Uterus (tissue), 4 donors: ENCODE measurements around the gene NDUFV2. TPM values are rescaled to one million over a fixed set of nuclear protein-coding genes. Genes with fewer than 3 reads are reported as not detected.

Experiments
- DNase-seq, 2 donors: peaks; one replicate each; pipeline ENCODE4 v3.0.0-alpha.2; 2019 to 2020
- H3K27ac ChIP-seq, 2 donors: fragments of 200-600 bp; sonication (generic); 1 replicate in 1 of 2; 2 replicates in 1 of 2; pipeline ENCODE4 v1.5.1; 2016 to 2018
- H3K27me3 ChIP-seq, 2 donors: fragments of 200-600 bp; sonication (generic); one replicate each; pipeline ENCODE4 v1.5.1; 2018 to 2019; ENCODE audit warnings: control low read depth in 1 of 2
- H3K36me3 ChIP-seq, 2 donors: fragments of 200-600 bp; sonication (generic); one replicate each; pipeline ENCODE4 v1.5.1; 2019; ENCODE audit warnings: control low read depth in 1 of 2
- H3K4me1 ChIP-seq, 2 donors: fragments of 200-600 bp; sonication (generic); one replicate each; pipeline ENCODE4 v1.5.1; 2018 to 2019; ENCODE audit warnings: control low read depth in 1 of 2
- H3K4me3 ChIP-seq, 2 donors: fragments of 200-600 bp; sonication (generic); 1 replicate in 1 of 2; 2 replicates in 1 of 2; pipeline ENCODE4 v1.5.1; 2018 to 2019; ENCODE audit warnings: mild to moderate bottlenecking in 1 of 2
- H3K9me3 ChIP-seq, 2 donors: fragments of 200-600 bp; sonication (generic); one replicate each; pipeline ENCODE4 v1.5.1; 2019; ENCODE audit warnings: control low read depth in 1 of 2
- POLR2A ChIP-seq, 2 donors: fragments of 450-650 bp; IDR thresholded peaks; one replicate each; pipeline ENCODE4 v1.6.1; 2016; ENCODE audit warnings: antibody characterized with exemption in 2 of 2, mild to moderate bottlenecking in 1 of 2, moderate library complexity in 1 of 2
- intact Hi-C: fragments of 100-400 bp; cut with DNase I; formaldehyde crosslinking; loops from one replicate; pipeline ENCODE4 v1.15.1; 2023; ENCODE audit warnings: low total_unique reads
- total RNA-seq, 4 donors: library from RNA; depleted of rRNA in 3 of 4; stranded (reverse); fragments of >200 nt in 3 of 4; gene quantifications; one replicate each; pipeline versions ENCODE4 v1.1.0 to v1.2.4, GENCODE V29; 2014 to 2023
- TF ChIP-seq, protein P1 (sequence below), 4 experiments: fragments of 200-600 bp in 2 of 4; fragments of 450-650 bp in 2 of 4; sonication (generic) in 2 of 4; IDR thresholded peaks; one replicate each; pipeline ENCODE4 v1.5.1; 2016 to 2019; ENCODE audit warnings: antibody characterized with exemption in 4 of 4, mild to moderate bottlenecking in 2 of 4, moderate library complexity in 1 of 4
- donor health status: DM: yes; HTN: yes; CAD: no.

Gene NDUFV2
- total RNA-seq, 4 donors from 2014 or later, result 54.8 to 99.8 (median 95.8) TPM

DNA sequence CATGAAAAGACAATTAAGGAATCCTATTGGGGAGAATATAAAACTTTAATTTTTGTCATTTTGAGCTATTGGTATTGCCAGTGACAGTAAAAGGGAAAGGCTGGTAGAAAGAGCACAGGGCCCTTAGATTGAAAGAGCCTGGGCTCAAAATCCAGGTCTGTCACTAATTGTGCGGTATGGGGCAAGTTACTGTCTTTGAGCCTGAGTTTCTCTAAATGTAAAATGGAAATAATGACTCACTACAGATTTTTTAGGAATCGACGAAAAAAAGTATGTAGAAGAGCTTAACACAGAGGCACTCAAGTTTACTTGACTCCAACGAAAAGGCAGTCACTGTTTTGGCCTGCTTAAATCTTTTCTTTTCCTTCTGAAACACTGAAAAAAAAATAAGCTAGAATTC is 7.0 kb downstream of the NDUFV2 start:
- Histone ChIP-seq H3K27ac (peak overlapping the region in 1 of 2 donors; percentile 44), H3K4me3 (no peak overlapping the region), H3K4me1 (peaks cover 9 to 15% of the 10 kb centered on the region in 2 donors), H3K9me3 (no peaks in the 10 kb centered on the region), H3K27me3 (no peaks in the 10 kb centered on the region), H3K36me3 (no peaks in the 10 kb centered on the region)
- TF ChIP-seq, protein P1, sequence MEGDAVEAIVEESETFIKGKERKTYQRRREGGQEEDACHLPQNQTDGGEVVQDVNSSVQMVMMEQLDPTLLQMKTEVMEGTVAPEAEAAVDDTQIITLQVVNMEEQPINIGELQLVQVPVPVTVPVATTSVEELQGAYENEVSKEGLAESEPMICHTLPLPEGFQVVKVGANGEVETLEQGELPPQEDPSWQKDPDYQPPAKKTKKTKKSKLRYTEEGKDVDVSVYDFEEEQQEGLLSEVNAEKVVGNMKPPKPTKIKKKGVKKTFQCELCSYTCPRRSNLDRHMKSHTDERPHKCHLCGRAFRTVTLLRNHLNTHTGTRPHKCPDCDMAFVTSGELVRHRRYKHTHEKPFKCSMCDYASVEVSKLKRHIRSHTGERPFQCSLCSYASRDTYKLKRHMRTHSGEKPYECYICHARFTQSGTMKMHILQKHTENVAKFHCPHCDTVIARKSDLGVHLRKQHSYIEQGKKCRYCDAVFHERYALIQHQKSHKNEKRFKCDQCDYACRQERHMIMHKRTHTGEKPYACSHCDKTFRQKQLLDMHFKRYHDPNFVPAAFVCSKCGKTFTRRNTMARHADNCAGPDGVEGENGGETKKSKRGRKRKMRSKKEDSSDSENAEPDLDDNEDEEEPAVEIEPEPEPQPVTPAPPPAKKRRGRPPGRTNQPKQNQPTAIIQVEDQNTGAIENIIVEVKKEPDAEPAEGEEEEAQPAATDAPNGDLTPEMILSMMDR (IDR thresholded peaks at IDR 0.05), result no peak
- no peak for TF ChIP-seq POLR2A (IDR thresholded peaks at IDR 0.05)
- DNase-seq, result no peak
- intact Hi-C loops, result no loop called here

DNA sequence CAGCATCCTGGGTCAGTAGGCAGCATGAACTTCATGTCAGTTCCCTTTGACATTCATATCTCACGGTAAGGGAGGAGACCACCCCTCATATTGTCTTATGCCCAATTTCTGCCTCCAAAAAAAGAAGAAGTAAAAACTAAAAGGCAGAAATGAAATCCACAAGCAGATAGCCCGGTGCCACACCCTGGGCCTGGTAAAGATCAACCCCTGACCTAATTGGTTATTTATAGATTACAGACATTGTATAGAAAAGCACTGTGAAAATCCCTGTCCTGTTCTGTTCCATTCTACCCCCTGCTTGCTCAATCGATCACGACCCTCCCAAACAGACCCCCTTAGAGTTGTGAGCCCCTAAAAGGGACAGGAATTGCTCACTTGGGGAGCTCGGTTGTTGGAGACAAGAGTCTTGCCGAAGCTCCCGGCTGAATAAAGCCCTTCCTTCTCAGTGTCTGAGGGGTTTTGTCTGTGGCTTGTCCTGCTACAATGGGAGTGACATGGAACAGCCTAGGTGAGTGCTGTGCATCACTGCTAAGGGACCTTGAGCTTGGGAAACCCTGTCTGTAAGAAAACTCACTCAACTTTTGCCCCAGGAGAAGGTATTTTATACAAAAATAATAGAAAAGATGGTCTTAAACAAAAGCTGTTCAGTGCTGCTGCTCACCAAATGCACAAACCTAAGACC is 11.1 kb downstream of the NDUFV2 start:
- TF ChIP-seq, protein P1 (IDR thresholded peaks at IDR 0.05), result no peak
- TF ChIP-seq POLR2A (IDR thresholded peaks at IDR 0.05), result no peak
- H3K4me1 ChIP-seq, result peaks cover 9 to 28% of the 10 kb centered on the region in 2 donors
- no peaks in the 10 kb centered on the region for H3K9me3 ChIP-seq
- intact Hi-C loops, result no loop called here
- no peaks in the 10 kb centered on the region for H3K27me3 ChIP-seq
- no peak overlapping the region for H3K4me3 ChIP-seq
- DNase-seq, result no peak
- no peaks in the 10 kb centered on the region for H3K36me3 ChIP-seq
- H3K27ac ChIP-seq, result peak overlapping the region in 1 of 2 donors; percentile 50

DNA sequence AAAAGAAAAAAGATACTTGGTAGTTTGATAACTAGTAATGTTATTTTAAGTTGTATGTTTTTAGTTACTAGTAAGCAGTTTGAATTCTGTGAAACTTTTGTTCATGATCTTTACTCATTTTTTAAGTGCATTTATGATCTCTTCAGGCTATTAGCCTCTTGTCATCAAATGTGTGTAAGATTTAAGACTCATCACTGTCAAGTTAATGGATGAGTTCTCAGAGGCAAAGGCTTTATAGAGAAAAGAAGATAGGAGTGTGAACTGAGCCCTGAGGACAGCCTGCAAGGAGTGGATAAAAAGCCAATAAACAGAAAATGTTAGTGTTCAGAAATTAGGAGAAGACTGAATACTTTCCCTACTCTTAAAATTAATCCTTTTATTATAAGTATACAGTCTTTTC is 13.5 kb downstream of the NDUFV2 start:
- intact Hi-C loops, result no loop called here
- H3K4me1 ChIP-seq, result peaks cover 9 to 20% of the 10 kb centered on the region in 2 donors
- H3K27ac ChIP-seq, result peak overlapping the region; percentile 89 to 99

DNA sequence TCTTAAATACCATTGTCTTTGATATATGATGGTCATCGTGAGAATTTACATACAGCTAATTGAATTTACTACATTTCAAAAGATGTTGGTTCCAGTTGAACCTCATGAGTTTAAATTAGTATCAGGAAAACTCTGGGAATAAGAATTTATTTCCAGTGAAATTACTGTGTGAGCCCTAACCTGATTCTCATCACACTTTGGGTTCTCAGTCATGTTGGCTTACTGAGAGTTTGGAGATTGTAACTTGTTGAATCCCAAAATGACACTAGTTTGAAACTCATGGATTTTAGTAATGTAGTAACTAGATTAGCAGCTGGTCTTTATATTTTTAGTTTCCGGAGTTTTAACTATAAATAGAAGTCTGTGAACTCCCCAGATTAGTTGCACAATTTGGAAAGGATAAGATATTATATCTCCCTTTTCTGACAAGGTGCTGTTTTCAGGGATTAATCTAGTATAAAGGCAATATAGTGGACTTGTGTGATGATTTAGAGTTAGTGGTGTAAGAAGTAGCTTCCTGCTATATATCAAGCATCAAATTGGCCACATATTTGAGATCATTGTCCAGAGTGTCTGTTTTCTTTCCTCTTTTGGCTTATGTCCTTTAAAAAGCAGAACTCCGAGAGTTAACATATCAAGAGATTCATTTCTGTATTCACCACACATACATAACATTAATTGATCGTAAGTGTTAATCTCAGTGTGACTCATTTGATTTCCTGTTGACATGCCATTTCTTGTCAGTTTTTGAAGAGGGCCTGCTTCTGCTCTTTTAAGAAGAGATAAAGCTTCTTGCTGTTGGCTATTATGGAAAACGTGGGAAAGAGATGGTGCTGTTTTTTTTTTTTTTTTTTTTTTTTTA is 15.7 kb downstream of the NDUFV2 start:
- Histone ChIP-seq H3K27me3 (no peaks in the 10 kb centered on the region), H3K4me1 (peaks cover 2 to 23% of the 10 kb centered on the region in 2 donors), H3K4me3 (peak overlapping the region in 1 of 2 donors; percentile 19), H3K36me3 (no peaks in the 10 kb centered on the region), H3K9me3 (no peaks in the 10 kb centered on the region), H3K27ac (peak overlapping the region; percentile 89 to 99)
- TF ChIP-seq POLR2A (IDR thresholded peaks at IDR 0.05), result no peak
- TF ChIP-seq, protein P1 (IDR thresholded peaks at IDR 0.05), result no peak
- intact Hi-C loops, result no loop called here
- DNase-seq, result no peak

More for the DNA sequence above, 13.5 kb downstream of the NDUFV2 start:
- no peak overlapping the region for H3K4me3 ChIP-seq
- H3K27me3 ChIP-seq, result no peaks in the 10 kb centered on the region
- DNase-seq, result no peak
- TF ChIP-seq, protein P1 (IDR thresholded peaks at IDR 0.05), result no peak
- no peak for TF ChIP-seq POLR2A (IDR thresholded peaks at IDR 0.05)
- no peaks in the 10 kb centered on the region for H3K9me3 ChIP-seq
- no peaks in the 10 kb centered on the region for H3K36me3 ChIP-seq

DNA sequence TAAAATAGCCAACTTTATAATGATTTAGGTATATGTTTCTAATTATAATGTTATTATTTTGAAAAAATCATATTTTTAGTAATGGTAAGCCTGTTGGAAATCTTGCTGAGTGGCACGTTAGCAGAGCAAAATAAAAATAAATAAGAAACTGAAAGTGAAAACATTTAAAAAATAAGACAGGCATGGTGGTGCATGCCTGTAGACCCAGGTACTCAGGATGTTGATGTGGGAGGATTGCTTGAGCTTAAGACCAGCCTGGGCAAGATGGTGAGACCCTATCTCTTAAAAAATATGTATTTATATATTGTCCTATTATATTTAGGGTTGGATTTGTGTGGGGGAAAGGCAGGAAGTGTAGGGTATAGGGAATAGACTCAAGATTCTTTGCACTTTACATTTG is 18.3 kb downstream of the NDUFV2 start:
- TF ChIP-seq, protein P1 (IDR thresholded peaks at IDR 0.05), result no peak
- no peak for TF ChIP-seq POLR2A (IDR thresholded peaks at IDR 0.05)
- peak overlapping the region; percentile 17 to 44 for H3K27ac ChIP-seq
- no peaks in the 10 kb centered on the region for H3K9me3 ChIP-seq
- intact Hi-C loops, result no loop called here
- H3K4me3 ChIP-seq, result no peak overlapping the region
- H3K27me3 ChIP-seq, result no peaks in the 10 kb centered on the region
- H3K36me3 ChIP-seq, result no peaks in the 10 kb centered on the region
- peaks cover 0 to 23% of the 10 kb centered on the region in 2 donors for H3K4me1 ChIP-seq
- no peak for DNase-seq
